Mesendoderm (in vitro differentiated cells): ENCODE measurements around the gene SLC25A22.

ENCODE experiments used
- DNase-seq: peaks from one replicate; pipeline ENCODE4 v3.0.0; 2013
- H2AK5ac ChIP-seq: 2 replicates; pipeline ENCODE4 v1.6.1; 2013; ENCODE audit warnings: low read length, inconsistent platforms
- H2BK120ac ChIP-seq: 2 replicates; pipeline ENCODE4 v1.6.1; 2013; ENCODE audit warnings: low read depth, mild to moderate bottlenecking, low read length, moderate library complexity, mixed read lengths
- H2BK15ac ChIP-seq: replicated peaks from 2 replicates; pipeline ENCODE4 v1.6.1; 2013; ENCODE audit warnings: low read depth, mild to moderate bottlenecking, moderate library complexity
- H2BK5ac ChIP-seq: 2 replicates; pipeline ENCODE4 v1.6.1; 2013; ENCODE audit warnings: low read length, inconsistent platforms
- H3K18ac ChIP-seq: 2 replicates; pipeline ENCODE4 v1.6.1; 2013; ENCODE audit warnings: mild to moderate bottlenecking, low read length, mixed read lengths
- H3K23ac ChIP-seq: one replicate; pipeline ENCODE4 v1.6.1; 2013; ENCODE audit warnings: low read length
- H3K27ac ChIP-seq: 2 replicates; pipeline ENCODE4 v1.5.1; 2013; ENCODE audit warnings: low read depth, mild to moderate bottlenecking, inconsistent platforms, low read length, moderate library complexity
- H3K27me3 ChIP-seq: 2 replicates; pipeline ENCODE4 v1.6.1; 2013; ENCODE audit warnings: low read length, control low read depth, mild to moderate bottlenecking, inconsistent platforms; ENCODE audit not compliant: insufficient read depth, poor library complexity
- H3K36me3 ChIP-seq: 2 replicates; pipeline ENCODE4 v1.6.1; 2013; ENCODE audit warnings: low read length, inconsistent platforms; ENCODE audit not compliant: control insufficient read depth, insufficient read depth
- H3K4ac ChIP-seq: one replicate; pipeline ENCODE4 v1.6.1; 2013; ENCODE audit warnings: low read depth, mild to moderate bottlenecking, low read length, moderate library complexity
- H3K4me1 ChIP-seq: 2 replicates; pipeline ENCODE4 v1.6.1; 2013; ENCODE audit warnings: low read depth, low read length, inconsistent platforms; ENCODE audit not compliant: control insufficient read depth
- H3K4me2 ChIP-seq: 2 replicates; pipeline ENCODE4 v1.6.1; 2013; ENCODE audit warnings: low read length
- H3K4me3 ChIP-seq: 2 replicates; pipeline ENCODE4 v1.5.1; 2013; ENCODE audit warnings: mild to moderate bottlenecking, low read length
- H3K56ac ChIP-seq: one replicate; pipeline ENCODE4 v1.6.1; 2013; ENCODE audit warnings: low read length
- H3K79me1 ChIP-seq: 2 replicates; pipeline ENCODE4 v1.6.1; 2013; ENCODE audit warnings: low read length, inconsistent platforms
- H3K79me2 ChIP-seq: 2 replicates; pipeline ENCODE4 v1.6.1; 2013; ENCODE audit warnings: mild to moderate bottlenecking, low read length; ENCODE audit not compliant: control insufficient read depth, insufficient read depth
- H3K9ac ChIP-seq: 2 replicates; pipeline ENCODE4 v1.6.1; 2013; ENCODE audit warnings: low read length, inconsistent platforms
- H4K5ac ChIP-seq: one replicate; pipeline ENCODE4 v1.6.1; 2013; ENCODE audit warnings: low read length
- H4K8ac ChIP-seq: one replicate; pipeline ENCODE4 v1.6.1; 2013; ENCODE audit warnings: low read depth, mild to moderate bottlenecking, control low read depth, low read length, moderate library complexity
- WGBS: extraction: QIAGEN DNeasy Blood & Tissue Kit; methylation state at CpG from one replicate; pipeline ENCODE4 v1.1.7; 2013; ENCODE audit warnings: low lambda C conversion rate, missing lambda C conversion rate; ENCODE audit not compliant: insufficient coverage; ENCODE audit errors: extremely low coverage; 5-methylcytosine and 5-hydroxymethylcytosine counted together

The SLC25A22 gene

DNA sequence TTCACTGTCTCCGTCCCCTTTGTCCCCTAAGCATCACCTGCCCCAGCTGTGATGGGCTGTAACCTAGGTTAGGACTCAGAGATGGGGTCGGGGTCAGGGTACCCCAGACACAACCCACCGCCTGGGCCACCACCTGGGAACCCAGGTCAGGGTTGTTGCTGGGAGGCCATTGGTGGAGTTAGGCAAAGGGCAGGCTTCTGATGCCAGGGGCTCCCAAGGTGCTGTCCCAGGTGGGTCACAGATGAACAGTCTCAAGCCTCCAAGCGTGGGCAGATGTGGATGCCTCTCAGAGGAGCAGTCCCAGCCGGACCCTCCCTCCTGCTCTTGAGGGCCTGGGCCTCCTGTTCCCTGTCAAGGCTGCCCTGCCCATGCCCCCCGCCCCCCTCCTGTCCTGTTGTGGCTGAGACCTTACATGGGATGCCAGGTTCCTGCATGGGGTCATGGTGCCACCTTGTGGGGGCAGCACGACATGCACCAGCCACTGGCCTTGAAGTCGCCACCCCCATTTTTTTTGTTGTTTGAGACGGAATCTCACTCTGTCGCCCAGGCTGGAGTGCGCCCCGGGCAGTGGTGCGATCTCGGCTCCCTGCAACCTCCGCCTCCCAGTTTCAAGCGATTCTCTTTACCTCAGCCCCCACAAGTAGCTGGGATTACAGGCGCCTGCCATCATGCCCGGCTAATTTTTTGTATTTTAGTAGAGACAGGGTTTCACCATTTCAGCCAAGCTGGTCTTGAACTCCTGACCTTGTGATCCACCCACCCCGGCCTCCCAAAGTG, 32.9 kb downstream of the SLC25A22 start:
- H3K4ac ChIP-seq = no peak overlapping the region
- no peak overlapping the region for H4K8ac ChIP-seq
- H3K23ac ChIP-seq = no peak overlapping the region
- H3K27me3 ChIP-seq = no peaks in the 10 kb centered on the region
- no peak overlapping the region for H3K4me3 ChIP-seq
- no peak overlapping the region for H3K18ac ChIP-seq
- H4K5ac ChIP-seq = no peak overlapping the region
- no peak overlapping the region for H3K27ac ChIP-seq
- DNase-seq = peak; percentile 79
- H3K9ac ChIP-seq = no peak overlapping the region
- H3K4me2 ChIP-seq = no peak overlapping the region
- no peaks in the 10 kb centered on the region for H3K79me2 ChIP-seq
- H3K56ac ChIP-seq = no peak overlapping the region
- no peak overlapping the region for H2BK120ac ChIP-seq
- no peak overlapping the region for H2BK5ac ChIP-seq
- WGBS = no CpG with 5 or more reads among the region's 19 CpGs
- no peak overlapping the region for H2AK5ac ChIP-seq
- peaks cover 16% of the 10 kb centered on the region for H3K36me3 ChIP-seq
- peaks cover 3% of the 10 kb centered on the region for H3K4me1 ChIP-seq
- no peaks in the 10 kb centered on the region for H3K79me1 ChIP-seq
- H2BK15ac ChIP-seq = no peak overlapping the region

GRCh38 chr11:764322-765024, 33.6 kb downstream of the SLC25A22 start:
- no peak overlapping the region for H3K4me3 ChIP-seq
- H3K27ac ChIP-seq = no peak overlapping the region
- no peak overlapping the region for H3K9ac ChIP-seq
- no peaks in the 10 kb centered on the region for H3K79me2 ChIP-seq
- no CpG with 5 or more reads among the region's 18 CpGs for WGBS
- no peak for DNase-seq
- no peak overlapping the region for H3K18ac ChIP-seq
- H4K8ac ChIP-seq = no peak overlapping the region
- no peak overlapping the region for H2BK15ac ChIP-seq
- H3K4ac ChIP-seq = no peak overlapping the region
- no peak overlapping the region for H3K4me2 ChIP-seq
- H4K5ac ChIP-seq = no peak overlapping the region
- H2AK5ac ChIP-seq = no peak overlapping the region
- H3K4me1 ChIP-seq = peaks cover 3% of the 10 kb centered on the region
- H3K23ac ChIP-seq = no peak overlapping the region
- H3K79me1 ChIP-seq = no peaks in the 10 kb centered on the region
- H2BK120ac ChIP-seq = no peak overlapping the region
- H2BK5ac ChIP-seq = no peak overlapping the region
- H3K27me3 ChIP-seq = no peaks in the 10 kb centered on the region
- peaks cover 16% of the 10 kb centered on the region for H3K36me3 ChIP-seq
- H3K56ac ChIP-seq = no peak overlapping the region

- Histone ChIP-seq H3K18ac (no peak overlapping the region), H2BK5ac (no peak overlapping the region), H3K4me3 (no peak overlapping the region), H3K79me1 (no peaks in the 10 kb centered on the region), H3K23ac (no peak overlapping the region), H3K79me2 (no peaks in the 10 kb centered on the region), H2AK5ac (no peak overlapping the region), H3K4ac (no peak overlapping the region), H2BK120ac (no peak overlapping the region), H4K8ac (no peak overlapping the region), H3K27ac (no peak overlapping the region), H2BK15ac (no peak overlapping the region), H3K4me1 (peaks cover 3% of the 10 kb centered on the region), H3K4me2 (no peak overlapping the region), H3K9ac (no peak overlapping the region), H3K27me3 (no peaks in the 10 kb centered on the region), H3K56ac (no peak overlapping the region), H4K5ac (no peak overlapping the region), H3K36me3 (peaks cover 18% of the 10 kb centered on the region)
- no peak for DNase-seq
- no CpG with 5 or more reads among the region's 22 CpGs for WGBS
These were observed 34.3 kb downstream of the SLC25A22 start for GRCh38 chr11:763549-764321.

GRCh38 chr11:763073-763463, 35.0 kb downstream of the SLC25A22 start:
- Histone ChIP-seq H3K4me2 (no peak overlapping the region), H3K79me2 (no peaks in the 10 kb centered on the region), H3K4me1 (peaks cover 3% of the 10 kb centered on the region), H4K5ac (no peak overlapping the region), H3K4ac (no peak overlapping the region), H3K18ac (no peak overlapping the region), H2BK15ac (no peak overlapping the region), H3K36me3 (peaks cover 18% of the 10 kb centered on the region), H2BK120ac (no peak overlapping the region), H2BK5ac (no peak overlapping the region), H3K23ac (no peak overlapping the region), H3K9ac (no peak overlapping the region), H3K27ac (no peak overlapping the region), H3K79me1 (no peaks in the 10 kb centered on the region), H3K56ac (no peak overlapping the region), H2AK5ac (no peak overlapping the region), H3K4me3 (no peak overlapping the region), H4K8ac (no peak overlapping the region), H3K27me3 (no peaks in the 10 kb centered on the region)
- WGBS = no CpG with 5 or more reads among the region's 24 CpGs
- DNase-seq = peak; percentile 55

GRCh38 chr11:762421-763072, 35.5 kb downstream of the SLC25A22 start:
- Histone ChIP-seq H2BK5ac (no peak overlapping the region), H2AK5ac (no peak overlapping the region), H3K79me1 (no peaks in the 10 kb centered on the region), H3K27ac (no peak overlapping the region), H3K18ac (no peak overlapping the region), H3K9ac (no peak overlapping the region), H4K5ac (no peak overlapping the region), H3K4me2 (no peak overlapping the region), H3K56ac (no peak overlapping the region), H3K27me3 (no peaks in the 10 kb centered on the region), H3K4me1 (peaks cover 3% of the 10 kb centered on the region), H2BK15ac (no peak overlapping the region), H3K36me3 (peaks cover 18% of the 10 kb centered on the region), H3K79me2 (no peaks in the 10 kb centered on the region), H4K8ac (no peak overlapping the region), H3K4ac (no peak overlapping the region), H2BK120ac (no peak overlapping the region), H3K23ac (no peak overlapping the region), H3K4me3 (no peak overlapping the region)
- DNase-seq = peak; percentile 48
- no CpG with 5 or more reads among the region's 10 CpGs for WGBS
